Daoy (cell line): ENCODE data around the gene NDUFA8. TPM values are rescaled to one million over a fixed set of nuclear protein-coding genes. Genes with fewer than 3 reads are reported as not detected.

Experiments
- DNase-seq: peaks from one replicate; pipeline ENCODE4 v3.0.0-alpha.2; 2015; ENCODE audit warnings: low read depth
- total RNA-seq: library from RNA; depleted of rRNA; stranded (reverse); fragments of >200 nt; shearing (Covaris generic); gene quantifications from 2 replicates; pipeline ENCODE4 v1.2.3, GENCODE V29; 2014; rRNA removed

The NDUFA8 gene
- total RNA-seq = 56.7 and 74.4 TPM in 2 replicates

DNA sequence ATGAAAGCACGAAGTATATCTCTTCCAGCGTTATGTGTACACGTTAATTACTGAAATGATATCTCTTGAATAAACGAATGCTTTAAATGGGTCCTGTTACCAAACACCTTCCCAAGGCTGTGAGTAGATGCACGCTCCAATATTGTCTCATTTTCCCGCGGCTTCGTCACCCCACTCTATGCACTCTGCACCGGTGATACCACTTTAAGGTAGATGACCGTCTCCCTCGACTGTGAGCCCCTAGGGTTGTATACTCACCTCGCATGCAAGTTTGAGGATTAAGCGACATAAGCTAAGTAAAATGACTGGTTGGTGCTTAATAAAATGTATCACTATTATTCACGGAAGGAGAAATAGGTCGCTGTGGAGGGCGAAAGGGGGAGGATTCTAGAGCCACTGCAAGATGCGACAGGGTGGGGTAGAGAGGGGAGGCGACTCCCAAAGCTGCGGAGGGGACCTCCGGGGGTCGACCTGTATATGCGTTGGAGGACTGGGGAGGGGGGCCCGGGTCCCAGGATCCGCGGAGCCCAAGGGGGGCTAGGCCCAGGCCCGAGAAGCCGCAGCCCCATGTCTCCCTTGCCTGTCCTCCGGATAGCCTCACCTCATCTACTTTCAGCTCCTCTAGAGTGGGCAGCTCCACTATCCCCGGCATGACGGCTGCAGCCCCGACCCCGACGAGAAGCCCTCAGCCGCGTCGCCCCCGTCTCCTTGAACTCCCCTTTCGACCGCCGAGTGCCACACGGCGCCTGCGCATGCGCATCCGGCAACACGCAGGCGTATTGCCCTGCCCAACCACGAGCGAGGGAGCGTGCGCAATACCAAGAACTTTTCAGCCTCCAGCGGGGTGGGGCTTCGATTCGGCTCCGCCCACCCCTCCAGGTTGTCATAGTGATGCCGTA is at the start of gene NDUFA8, which contains the start of gene MORN5:
NDUFA8 (minus strand) TSS at position 754 of the 899 bp plus-strand sequence; CDS start at position 652, 102 bp downstream.
MORN5 (plus strand) TSS at position 883 of the 899 bp plus-strand sequence. CDS start 65 bp downstream, outside the sequence.
- DNase-seq = peak; percentile 99

DNA sequence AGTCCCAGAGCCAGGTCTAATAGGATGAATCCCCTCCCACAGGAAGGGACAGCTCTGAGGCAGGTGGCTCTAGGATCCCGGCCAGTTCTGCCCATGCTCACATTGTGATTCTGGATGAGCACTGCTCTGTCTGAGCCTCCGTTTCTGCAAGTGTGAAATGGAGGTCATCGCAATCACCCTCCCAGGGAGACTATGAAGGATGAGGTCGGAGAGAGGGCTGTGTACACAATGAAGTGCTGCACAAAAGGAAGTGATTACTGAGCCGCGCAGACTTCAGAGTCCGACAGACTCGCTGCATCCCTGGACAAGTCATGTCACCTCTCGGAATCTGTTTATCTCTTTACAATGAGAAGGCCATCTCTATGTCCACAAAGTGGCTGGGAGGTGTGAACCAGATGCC is 47.5 kb upstream of the NDUFA8 start:
- DNase-seq = no peak

DNA sequence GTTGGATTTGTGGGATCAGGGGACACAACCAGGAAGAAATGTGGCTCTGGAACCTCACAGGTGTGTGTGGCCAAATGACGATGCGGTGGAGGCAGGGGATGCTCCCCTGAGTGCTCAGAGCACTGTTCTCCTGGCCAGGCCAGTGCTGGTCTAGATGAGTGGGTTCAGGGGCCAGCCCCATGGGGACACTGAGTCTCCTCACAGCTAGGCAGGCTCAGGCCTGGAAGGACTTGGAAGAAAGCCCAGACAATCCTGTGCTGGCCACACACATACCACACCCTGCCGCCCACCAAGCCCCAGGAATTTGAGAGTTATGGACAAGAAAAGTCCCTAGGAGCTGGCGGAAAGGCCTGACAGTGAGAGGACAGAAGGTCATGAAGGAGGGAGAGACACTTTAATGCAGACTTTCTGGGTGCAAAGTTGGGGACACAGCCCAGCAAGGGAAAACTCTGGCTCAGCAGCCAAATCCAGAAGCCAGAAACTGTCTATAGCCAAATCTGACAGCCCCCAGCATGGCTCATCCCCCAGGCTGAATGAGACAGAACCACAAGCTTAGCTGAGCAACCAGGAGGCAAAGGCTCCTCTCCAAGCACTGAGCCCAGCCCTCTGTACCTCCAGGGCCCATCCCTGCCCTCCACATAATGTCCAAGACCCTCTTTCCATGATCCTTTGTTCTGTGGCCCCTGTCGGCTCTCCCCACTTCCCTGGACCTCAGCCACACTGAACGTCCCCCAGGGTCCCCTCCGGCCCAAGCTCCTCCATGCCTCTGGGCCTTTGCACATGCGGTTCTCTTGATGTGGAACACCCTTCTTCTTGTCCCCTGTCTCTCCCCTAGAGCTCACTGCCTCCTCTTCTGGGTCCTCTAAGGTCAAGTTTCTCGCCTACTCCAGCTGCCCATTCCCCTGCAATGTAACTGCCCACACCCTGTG is 46.8 kb upstream of the NDUFA8 start:
- peak; percentile 61 for DNase-seq

DNA sequence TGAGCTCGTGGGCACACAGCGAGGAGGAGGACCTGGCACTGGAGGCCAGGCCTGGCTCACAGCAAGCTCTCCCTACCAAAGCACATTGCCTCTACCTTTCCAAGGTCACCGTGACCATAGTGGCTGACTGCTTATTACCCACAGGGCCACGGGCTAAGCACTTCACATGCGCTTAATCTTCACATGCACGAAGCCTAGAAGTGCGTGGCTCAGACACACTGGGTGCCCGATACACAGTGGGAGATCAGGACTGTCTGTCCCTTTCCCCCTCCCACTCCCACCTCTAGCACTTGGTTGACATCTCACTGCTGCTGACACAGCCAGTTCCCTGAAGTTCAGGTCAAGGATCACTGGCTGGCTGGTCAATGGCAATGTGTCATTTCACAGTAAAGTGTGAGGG is 45.6 kb upstream of the NDUFA8 start:
- DNase-seq = no peak

DNA sequence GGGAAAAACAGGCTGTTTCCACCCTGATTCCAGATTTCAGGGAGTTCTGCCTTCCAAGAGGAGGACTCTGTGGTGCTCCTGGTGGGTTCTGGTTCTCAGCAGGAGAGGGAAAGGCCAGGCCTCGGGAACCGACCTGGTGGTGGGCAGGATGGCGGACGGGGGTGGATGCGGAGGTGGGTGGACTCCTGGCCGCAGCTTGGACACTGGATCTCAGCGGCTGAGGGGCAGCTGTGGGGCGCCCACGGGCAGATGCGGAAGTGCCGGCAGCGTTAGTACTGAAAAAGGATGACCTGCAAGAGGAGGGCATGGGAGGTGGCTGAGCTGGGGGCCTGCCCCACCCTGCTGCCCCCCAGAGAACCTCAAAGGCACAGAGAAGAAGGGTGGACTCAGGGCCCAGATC is 44.9 kb upstream of the NDUFA8 start:
- no peak for DNase-seq

DNA sequence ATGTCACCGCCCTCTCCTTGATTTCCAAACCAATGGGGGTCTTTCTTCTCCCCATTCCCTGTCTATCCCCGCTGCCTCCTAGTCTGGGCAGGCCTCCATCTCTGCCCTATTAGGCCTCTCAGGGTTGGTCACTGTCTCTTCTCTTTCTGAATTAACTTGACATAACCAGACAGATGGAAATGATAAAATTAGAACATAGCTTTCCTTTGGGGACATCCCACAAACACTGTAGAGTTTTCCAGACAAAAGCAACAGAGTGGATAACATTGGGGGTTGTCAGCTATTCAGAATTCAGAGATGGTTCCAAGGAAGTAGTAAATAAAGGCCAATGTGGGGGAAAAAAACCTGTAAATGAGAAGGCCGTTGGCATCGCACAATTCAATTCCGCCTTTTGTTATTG is 44.5 kb upstream of the NDUFA8 start:
- DNase-seq = no peak

DNA sequence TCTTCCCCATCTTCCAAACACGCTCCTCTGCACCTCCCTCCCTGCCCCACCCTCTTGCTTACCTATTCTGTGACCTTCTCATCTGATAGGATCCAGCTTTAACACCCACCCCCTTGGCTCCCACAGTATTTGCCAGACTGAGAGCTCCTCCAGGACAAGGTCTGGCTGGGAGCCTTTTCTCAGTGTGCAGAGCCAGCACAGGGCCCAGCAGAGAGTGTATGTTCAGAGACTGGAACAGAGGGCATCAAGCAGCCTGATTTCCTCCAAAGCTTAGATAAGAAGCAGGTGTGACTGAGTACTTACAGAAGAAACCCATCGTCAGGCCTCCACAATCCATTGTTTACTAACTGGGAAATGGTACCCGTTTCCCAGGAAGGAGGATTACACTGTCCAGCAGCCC is 42.5 kb upstream of the NDUFA8 start:
- DNase-seq = no peak

DNA sequence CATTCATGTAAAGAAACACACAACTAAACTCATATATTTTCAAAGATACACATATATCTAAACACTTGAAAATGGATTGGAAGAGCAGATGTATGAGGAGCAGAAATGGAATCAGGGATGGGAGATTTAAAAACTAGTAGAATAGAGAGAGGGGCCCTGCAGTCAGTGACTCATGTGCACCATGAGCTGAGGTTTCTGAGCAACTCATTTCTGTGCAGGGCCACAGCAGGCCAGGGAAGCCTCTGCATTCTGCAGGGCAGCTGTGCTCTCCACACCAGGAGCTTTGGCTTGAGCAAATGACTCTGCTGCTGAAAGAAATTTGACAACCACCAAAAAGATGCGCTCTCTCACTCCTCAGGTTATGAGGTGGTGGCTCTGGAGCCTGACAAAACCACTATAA is 42.1 kb upstream of the NDUFA8 start:
- DNase-seq = peak; percentile 49

DNA sequence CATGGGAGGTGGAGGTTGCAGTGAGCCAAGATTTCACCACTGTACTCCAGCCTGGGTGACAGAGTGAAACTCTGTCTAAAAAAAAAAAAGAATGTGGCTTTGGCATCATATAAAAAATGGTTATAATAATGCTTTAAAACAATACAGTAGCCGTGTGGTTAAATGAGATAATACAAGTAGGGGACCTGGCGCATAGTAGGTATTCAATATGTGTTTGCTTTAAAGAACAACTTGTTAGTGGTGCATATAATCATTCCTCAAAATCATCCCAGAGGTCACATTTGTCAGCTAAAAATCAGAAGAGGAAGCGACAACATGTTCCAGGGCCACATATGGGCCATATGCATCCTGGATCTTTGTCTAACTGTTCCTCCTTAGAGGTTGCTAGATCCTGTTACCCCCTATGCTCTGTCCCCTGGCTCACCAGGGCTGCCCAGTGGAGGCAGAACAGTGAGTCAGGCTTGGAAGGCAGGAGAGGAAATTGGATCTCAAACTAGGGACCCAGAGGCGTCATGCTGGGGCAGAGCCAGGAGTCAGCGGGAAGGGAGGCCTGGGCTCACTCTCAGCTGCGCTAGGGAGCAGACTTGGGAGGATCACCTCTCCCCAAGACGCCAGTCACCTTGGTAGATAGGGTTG is 41.5 kb upstream of the NDUFA8 start:
- peak; percentile 91 for DNase-seq

DNA sequence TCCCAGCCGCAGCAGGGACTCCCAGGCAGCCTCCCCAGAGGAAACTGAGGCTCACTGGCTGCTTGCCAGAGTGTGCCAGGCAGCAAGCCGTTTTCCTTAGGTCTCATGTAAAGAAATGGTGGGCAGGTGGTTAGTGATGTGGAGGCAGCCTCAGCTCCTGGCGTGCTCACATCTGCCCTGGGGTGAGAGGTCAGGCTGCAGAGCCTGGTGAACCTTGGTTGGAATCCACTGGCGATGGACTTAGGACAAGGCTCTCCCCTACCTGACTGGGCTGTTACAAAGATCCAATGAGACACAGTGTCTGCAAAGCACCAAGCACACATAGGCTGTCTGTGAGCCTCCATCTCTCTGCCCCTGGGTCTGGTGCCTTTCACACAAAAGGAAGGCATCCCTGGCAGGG is 38.3 kb upstream of the NDUFA8 start:
- no peak for DNase-seq

DNA sequence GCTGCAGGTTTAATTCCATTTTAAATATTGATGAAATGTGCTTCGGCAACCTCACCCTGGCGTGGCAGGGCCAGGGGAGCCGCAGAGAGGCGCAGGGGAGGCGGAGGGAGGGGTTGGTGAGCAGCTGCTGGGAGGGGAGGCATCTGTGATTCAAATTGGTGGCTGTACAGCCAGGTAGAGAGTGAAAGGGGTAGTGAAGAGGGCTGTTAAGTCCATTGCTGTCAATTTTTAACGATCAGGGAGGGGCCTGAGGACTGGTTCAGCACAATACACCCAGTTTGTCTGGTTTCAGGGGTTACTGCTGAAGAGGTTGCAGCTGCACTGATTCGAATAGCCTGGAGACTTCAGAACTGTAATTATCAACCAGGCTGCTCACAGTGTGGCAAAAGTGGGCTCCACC is 37.8 kb upstream of the NDUFA8 start:
- DNase-seq = no peak

DNA sequence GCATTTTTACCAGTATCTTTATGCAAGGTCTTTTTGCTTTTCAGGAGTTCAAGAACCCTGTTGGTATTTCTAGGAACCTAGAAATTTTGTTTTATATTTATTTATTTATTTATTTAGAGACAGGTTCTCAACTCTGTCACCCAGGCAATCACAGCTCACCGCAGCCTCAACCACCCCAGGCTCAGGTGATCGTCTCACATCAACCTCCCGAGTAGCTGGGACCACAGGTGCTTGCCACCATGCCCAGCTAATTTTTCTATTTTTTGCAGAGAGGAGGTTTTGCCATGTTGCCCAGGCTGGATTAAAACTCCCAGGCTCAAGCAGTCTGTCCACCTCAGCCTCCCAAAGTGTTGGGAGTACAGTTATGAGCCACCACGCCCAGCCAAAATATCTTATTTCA is 36.3 kb upstream of the NDUFA8 start:
- no peak for DNase-seq

DNA sequence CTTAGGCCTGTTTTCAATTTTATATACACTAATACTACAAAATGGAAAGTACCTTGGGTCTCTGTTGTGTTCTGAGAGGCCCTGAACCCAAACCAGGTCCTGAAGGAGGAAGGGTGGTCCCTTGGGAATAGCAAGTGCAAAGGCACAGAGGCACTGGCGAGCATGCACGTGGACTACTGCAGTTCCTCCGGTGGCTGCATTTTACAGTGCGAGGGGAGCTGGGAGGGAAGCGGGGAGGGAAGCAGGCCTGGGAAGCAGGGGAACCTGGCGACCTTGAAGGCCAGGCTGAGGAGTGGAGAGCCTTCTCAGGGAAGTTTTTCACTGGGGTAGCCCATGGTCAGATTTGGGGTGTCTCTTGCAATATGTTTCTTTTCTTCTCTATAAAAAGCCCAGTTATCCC is 34.1 kb upstream of the NDUFA8 start:
- no peak for DNase-seq

DNA sequence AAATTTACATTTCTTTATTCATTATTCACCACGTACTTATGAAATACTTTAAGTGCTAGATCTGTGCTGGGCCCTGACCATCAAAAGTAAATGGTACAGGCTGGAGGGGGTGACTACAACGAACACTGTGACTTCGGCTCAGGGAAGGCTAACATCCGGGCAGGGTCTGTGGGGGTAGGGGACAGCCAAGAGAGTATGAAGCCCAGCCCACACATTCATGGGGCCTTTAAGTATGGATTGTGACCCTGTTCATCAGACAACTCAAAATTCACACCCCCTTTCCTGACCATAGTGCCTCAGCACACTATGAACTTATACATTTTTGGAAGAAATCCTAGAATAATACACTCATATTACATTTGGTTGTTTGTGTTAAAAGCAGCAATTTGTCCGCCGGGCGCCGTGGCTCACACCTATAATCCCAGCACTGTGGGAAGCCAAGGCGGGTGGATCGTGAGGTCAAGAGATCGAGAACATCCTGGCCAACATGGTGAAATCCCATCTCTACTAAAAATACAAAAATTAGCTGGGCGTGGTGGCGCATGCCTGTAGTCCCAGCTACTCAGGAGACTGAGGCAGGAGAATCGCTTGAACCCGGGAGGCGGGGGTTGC is 33.4 kb upstream of the NDUFA8 start:
- DNase-seq = no peak

DNA sequence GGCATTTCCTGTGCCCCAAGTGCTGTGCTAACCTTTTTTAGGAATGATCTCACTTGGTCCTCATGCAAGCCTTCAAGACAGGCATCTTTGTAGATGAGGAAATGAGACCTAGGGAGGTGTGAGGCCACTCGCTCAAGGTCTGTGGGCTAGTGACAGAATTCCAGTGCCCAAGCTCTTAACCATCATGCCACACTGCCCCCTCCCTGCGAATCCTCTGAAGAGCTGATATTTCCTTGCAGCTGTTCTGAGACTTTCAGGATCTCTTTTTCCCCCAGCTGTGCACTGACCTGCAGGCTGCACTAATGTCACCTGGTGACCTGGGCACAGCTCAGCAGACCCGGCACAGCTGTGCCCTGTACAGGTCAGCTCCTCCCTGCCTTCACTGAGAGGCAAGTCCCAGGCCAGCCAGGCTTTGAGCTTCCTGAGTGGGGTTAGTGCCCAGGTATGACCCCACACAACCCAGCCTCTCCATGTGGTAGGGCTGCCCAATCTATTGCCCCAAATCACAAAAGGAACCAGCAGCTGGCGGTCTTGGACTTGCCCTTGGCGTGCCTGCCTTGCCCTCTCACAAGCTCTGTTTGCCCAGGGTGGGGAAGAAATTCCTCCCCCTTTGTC is 32.8 kb upstream of the NDUFA8 start:
- DNase-seq = no peak

DNA sequence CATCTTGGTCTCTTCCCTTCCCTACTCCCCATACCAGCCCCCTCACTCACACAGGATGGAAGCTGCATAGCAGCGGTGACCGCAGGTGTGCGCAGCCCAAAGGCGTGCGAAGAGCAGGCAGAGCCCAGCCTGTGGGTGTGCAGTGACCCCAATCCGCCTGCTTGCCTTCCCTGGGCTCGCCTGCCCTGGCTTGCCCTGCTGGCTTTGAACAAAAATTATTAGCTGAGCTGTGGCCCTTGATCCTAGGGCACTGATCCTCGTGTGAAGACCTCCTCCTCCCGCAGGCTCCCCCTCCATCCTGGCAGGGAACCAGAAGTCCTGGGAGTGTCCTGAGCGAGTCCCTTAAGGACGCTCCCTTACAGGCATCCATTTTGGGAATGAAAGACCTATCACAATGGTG is 32.0 kb upstream of the NDUFA8 start:
- no peak for DNase-seq

DNA sequence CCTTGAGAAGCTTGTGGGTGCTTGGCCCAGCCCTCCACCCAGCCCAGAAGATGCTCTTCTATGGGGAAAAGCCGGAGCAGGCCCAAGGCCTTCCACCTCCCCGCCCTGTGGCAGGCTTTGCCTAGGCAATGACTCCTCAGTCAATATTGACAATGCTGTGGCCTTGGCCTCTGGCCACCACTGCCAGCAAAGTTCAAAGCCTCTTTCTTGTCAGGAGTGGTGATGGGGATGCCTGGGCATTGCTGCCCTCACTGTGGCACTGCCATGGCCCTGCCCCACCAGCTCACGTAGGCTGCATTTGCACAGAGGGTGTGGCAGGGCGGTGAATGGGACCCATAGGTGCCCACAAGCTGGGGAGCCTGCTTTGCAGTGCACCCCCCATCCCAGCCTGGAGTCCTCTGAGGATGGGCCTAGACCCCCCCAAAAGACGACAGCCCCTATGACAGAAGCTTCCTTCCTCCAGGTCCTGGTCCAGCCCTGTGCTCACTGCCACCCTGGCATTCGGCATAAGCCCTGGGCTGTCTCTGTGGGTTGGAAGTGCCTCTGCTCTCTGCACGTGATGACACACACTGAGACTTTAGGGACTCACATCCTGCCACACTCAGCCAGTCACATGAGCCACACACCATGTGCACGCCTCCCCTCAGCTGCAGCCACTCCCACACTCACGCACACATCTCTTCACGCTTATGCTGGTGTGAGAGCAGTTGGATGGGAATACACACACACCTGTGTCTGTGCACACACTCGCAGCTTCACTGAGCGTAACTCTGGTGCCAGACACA is 31.2 kb upstream of the NDUFA8 start:
- DNase-seq = peak; percentile 79

DNA sequence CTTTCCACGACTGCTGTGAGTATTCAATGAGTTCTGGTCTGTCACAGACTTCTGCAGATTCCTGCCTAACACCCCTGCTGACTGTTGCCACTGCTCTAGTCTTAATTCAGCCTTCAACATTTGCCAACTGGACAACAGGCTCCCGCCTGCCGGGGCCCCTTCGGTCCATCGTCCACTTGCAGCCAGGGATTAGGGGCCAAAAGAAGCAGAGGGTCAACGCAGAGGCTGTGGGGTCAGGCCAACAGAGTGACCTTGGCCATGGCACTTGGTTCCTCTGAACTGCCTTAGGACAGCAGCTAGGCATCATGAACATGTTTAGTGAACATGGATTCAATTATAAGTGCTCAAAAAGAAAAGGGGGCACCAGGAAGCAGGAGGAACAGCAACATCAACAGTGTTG is 28.8 kb upstream of the NDUFA8 start:
- no peak for DNase-seq

DNA sequence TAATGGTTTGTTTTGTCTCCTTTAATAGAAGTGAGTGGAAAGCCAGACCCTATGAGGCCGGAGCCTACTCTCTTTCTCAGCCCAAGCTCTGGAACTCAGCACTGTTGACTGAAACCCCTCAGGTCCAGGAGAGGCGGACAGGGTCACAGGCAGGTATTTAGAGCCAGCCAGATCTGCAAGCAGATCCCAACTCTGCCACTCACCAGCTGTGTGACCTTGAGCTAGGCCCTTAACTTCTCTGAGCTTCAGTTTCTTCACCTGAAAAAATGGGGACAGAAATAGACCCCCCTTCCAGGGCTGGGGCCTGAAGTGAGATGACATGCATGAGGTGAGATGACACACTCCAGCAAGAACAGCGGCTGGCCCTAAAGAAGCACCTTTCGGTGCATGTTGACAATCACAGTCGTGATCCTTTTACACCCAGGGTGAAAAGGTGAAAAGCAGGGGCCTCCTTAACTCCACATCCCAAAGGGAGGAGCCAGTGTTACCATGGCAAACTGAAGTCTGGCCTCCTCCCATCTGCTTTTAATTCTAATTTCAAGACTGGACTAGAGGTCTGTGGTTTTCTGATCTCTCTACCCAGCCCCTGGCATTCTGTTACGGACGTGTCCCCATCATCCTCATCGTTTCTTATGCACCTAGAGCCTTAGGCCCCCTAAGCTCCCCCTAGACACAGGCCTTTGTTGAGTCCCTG is 27.3 kb upstream of the NDUFA8 start:
- no peak for DNase-seq

DNA sequence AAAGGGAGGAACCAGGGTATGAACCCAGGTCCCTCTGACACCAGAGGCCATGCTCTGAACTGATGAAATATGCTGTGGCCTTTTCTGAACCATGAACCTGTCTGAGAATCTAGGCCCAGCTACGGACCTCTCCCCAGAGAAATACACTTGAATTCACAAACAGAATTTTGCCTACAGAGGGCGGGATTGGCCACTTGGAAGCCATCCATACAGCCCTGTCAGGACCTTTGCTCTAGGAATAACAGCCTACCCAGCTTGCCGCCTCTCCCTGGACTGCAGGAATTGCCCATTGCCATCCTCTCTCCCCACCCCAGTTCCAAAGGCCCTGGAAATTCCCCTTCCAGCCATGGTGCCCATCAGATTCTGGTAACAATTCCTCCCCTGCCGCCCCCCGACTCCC is 26.7 kb upstream of the NDUFA8 start:
- DNase-seq = no peak
